ENCODE results near the gene RHOT2.

GRCh38 chr16:692356-693108, 24.6 kb downstream of the RHOT2 start:
- no peak for TF ChIP-seq CTCF (conservative IDR thresholded peaks at IDR 0.05; ENCODE audit: low read depth in 2 of 2)
- TF ChIP-seq EZH2 (IDR thresholded peaks at IDR 0.05; ENCODE audit: low read depth, unreplicated experiment), result no peak
- no peak for TF ChIP-seq REST (IDR thresholded peaks at IDR 0.05; ENCODE audit: unreplicated experiment)
- TF ChIP-seq POLR2AphosphoS5 (IDR thresholded peaks at IDR 0.05; ENCODE audit: low read depth), result no peak
- TF ChIP-seq EZH2phosphoT487 (IDR thresholded peaks at IDR 0.05; ENCODE audit: unreplicated experiment), result no peak
- TF ChIP-seq ETS1 (IDR thresholded peaks at IDR 0.05), result no peak
- no peak for TF ChIP-seq STAT1 (IDR thresholded peaks at IDR 0.05; ENCODE audit: unreplicated experiment)
- TF ChIP-seq CREB1 (CRISPR knock-in tag; IDR thresholded peaks at IDR 0.05; ENCODE audit: low read depth), result no peak
- TF ChIP-seq ZNF114 (CRISPR knock-in tag; IDR thresholded peaks at IDR 0.05), result no peak
